Measurements from ENCODE around the gene KDM5B.

Gene KDM5B

DNA sequence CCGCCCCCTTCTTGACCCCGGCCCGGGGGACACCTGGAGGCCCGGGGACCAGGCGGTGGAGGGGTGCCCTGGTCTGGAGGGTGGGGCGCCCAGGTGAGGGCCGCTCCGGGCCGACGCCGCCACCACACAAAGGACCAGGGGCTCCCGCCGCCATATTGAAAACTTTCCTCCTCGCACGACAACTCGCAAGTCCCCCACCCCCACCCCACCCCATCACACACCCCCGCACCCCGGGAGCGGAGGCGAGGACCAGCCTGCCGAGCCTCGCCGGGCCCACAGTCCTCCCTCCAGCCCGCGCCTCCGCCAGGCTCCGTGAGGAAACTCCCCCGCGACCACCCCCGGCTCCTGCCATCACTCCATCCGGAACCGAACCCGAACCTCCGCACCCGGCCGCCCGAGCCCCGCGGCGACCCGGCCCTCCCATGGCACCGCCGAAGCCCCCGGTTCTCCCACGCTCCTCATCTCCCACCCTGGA lies 733 bp downstream of the KDM5B start (continued):
- peak; percentile 83 for TF ChIP-seq ZNF335 (tag by site-specific recombination; conservative IDR thresholded peaks at IDR 0.05)
- TF ChIP-seq ZNF623 (tag by site-specific recombination; IDR thresholded peaks at IDR 0.05) = no peak
- no peak for TF ChIP-seq ZNF513 (tag by site-specific recombination; IDR thresholded peaks at IDR 0.05)
- no peak for TF ChIP-seq KLF16 (tag by site-specific recombination; IDR thresholded peaks at IDR 0.05)
- no peak for TF ChIP-seq ZNF2 (tag by site-specific recombination; IDR thresholded peaks at IDR 0.05)
- 0 out of 2 replicates have a peak, but pooled peaks have one; percentile 4 for TF ChIP-seq ZXDB (tag by site-specific recombination; IDR thresholded peaks at IDR 0.05)
- no peak for TF ChIP-seq ZNF274 (IDR thresholded peaks at IDR 0.05; ENCODE audit: low read length)
- no peak for TF ChIP-seq ZNF274 (tag by site-specific recombination; IDR thresholded peaks at IDR 0.05; ENCODE audit: borderline replicate concordance)
- no peak for TF ChIP-seq ZNF292 (tag by site-specific recombination; IDR thresholded peaks at IDR 0.05; ENCODE audit: borderline replicate concordance, low read depth)
- no peak for TF ChIP-seq ATF2 (tag by site-specific recombination; IDR thresholded peaks at IDR 0.05; ENCODE audit: low read depth)
- no peak for TF ChIP-seq ZSCAN16 (tag by site-specific recombination; IDR thresholded peaks at IDR 0.05)
- no peak for TF ChIP-seq ZNF521 (tag by site-specific recombination; IDR thresholded peaks at IDR 0.05)
- no peak for TF ChIP-seq PRDM10 (tag by site-specific recombination; IDR thresholded peaks at IDR 0.05)
- no peak for TF ChIP-seq ZNF529 (tag by site-specific recombination; IDR thresholded peaks at IDR 0.05; ENCODE audit: insufficient replicate concordance)
- no peak for TF ChIP-seq ZNF707 (tag by site-specific recombination; IDR thresholded peaks at IDR 0.05)
- peak; percentile 90 for TF ChIP-seq EGR2 (tag by site-specific recombination; IDR thresholded peaks at IDR 0.05; ENCODE audit: low read depth)
- TF ChIP-seq ZNF830 (tag by site-specific recombination; IDR thresholded peaks at IDR 0.05; ENCODE audit: low read depth) = no peak

- CTCF ChIA-PET = no interaction called here
- Histone ChIP-seq H3K4me3 (ENCODE audit: low read depth, low read length) (peak overlapping the region; percentile 93), H3K4me1 (ENCODE audit: control insufficient read depth, insufficient read depth, low read length) (peaks cover 7% of the 10 kb centered on the region; the same call in 1 of the 2 replicates), H3K36me3 (ENCODE audit: control insufficient read depth in 2 of 2, insufficient read depth in 1 of 2, low read length in 2 of 2) (no peaks in the 10 kb centered on the region), H3K9me3 (ENCODE audit: control insufficient read depth, insufficient read depth, low read depth, low read length) (no peaks in the 10 kb centered on the region), H3K27ac (ENCODE audit: extremely low read depth, low read depth, low read length) (peak overlapping the region; percentile 68; the same call in 1 of the 2 replicates)
- POLR2A ChIA-PET = interaction anchor here (0.6 kb wide), 2 partner anchors 26 to 99 kb away, joined by 3 to 4 read pairs; no protein-coding TSS in a partner anchor
- TF ChIP-seq ZBTB8A (tag by site-specific recombination; IDR thresholded peaks at IDR 0.05) (peak; percentile 88), ZNF843 (tag by site-specific recombination; IDR thresholded peaks at IDR 0.05) (no peak), ZNF341 (tag by site-specific recombination; IDR thresholded peaks at IDR 0.05; ENCODE audit: low read depth) (0 out of 2 replicates have a peak, but pooled peaks have one; percentile 37), KLF17 (tag by site-specific recombination; IDR thresholded peaks at IDR 0.05) (peak; percentile 61; the same call in 1 of the 2 replicates), ZNF324 (tag by site-specific recombination; IDR thresholded peaks at IDR 0.05) (no peak), GLIS1 (tag by site-specific recombination; IDR thresholded peaks at IDR 0.05) (peak; percentile 14; the same call in 1 of the 2 replicates), ZNF223 (tag by site-specific recombination; IDR thresholded peaks at IDR 0.05) (no peak), ZNF514 (tag by site-specific recombination; IDR thresholded peaks at IDR 0.05) (no peak)
- TF ChIP-seq, protein P1, sequence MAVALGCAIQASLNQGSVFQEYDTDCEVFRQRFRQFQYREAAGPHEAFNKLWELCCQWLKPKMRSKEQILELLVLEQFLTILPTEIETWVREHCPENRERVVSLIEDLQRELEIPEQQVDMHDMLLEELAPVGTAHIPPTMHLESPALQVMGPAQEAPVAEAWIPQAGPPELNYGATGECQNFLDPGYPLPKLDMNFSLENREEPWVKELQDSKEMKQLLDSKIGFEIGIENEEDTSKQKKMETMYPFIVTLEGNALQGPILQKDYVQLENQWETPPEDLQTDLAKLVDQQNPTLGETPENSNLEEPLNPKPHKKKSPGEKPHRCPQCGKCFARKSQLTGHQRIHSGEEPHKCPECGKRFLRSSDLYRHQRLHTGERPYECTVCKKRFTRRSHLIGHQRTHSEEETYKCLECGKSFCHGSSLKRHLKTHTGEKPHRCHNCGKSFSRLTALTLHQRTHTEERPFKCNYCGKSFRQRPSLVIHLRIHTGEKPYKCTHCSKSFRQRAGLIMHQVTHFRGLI (tag by site-specific recombination; IDR thresholded peaks at IDR 0.05) = peak; percentile 65
- TF ChIP-seq, protein P2, sequence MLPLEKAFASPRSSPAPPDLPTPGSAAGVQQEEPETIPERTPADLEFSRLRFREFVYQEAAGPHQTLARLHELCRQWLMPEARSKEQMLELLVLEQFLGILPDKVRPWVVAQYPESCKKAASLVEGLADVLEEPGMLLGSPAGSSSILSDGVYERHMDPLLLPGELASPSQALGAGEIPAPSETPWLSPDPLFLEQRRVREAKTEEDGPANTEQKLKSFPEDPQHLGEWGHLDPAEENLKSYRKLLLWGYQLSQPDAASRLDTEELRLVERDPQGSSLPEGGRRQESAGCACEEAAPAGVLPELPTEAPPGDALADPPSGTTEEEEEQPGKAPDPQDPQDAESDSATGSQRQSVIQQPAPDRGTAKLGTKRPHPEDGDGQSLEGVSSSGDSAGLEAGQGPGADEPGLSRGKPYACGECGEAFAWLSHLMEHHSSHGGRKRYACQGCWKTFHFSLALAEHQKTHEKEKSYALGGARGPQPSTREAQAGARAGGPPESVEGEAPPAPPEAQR (tag by site-specific recombination; IDR thresholded peaks at IDR 0.05) = no peak
Observed at GRCh38 chr1:202806845-202807450, 1.3 kb downstream of the KDM5B start.

Data from HEK293 (cell line).